Suppressor macrophage (primary cell): ENCODE measurements around the gene THSD7A.

ENCODE experiments used
- DNase-seq, 4 experiments: peaks; one replicate each; pipeline ENCODE4 v3.0.0-alpha.2; 2020 to 2022

Gene THSD7A

GRCh38 chr7:11403781-11404180 lies 428.2 kb downstream of the THSD7A start:
- DNase-seq = no peak

GRCh38 chr7:11394438-11394837 lies 437.6 kb downstream of the THSD7A start:
- no peak for DNase-seq

- no peak for DNase-seq
These were observed 452.4 kb downstream of the THSD7A start for GRCh38 chr7:11379641-11380040.

- no peak for DNase-seq
These were observed 455.5 kb downstream of the THSD7A start for GRCh38 chr7:11376529-11376928.

- DNase-seq = no peak
These were observed 457.4 kb downstream of the THSD7A start for GRCh38 chr7:11374629-11375028.

GRCh38 chr7:11373546-11374142 lies 458.4 kb downstream of the THSD7A start:
- DNase-seq = peak in 2 of 4 experiments; percentile 8 to 20

- no peak for DNase-seq
These were observed 462.3 kb downstream of the THSD7A start for GRCh38 chr7:11369696-11370095.

- DNase-seq = no peak
These were observed 465.9 kb downstream of the THSD7A start for GRCh38 chr7:11366118-11366517.

GRCh38 chr7:11358637-11359036 lies 473.4 kb downstream of the THSD7A start:
- DNase-seq = no peak

- DNase-seq = no peak
These were observed 476.5 kb downstream of the THSD7A start for GRCh38 chr7:11355399-11356005.

- DNase-seq = no peak
These were observed 485.7 kb downstream of the THSD7A start for GRCh38 chr7:11346302-11346701.

- DNase-seq = no peak
These were observed 486.4 kb downstream of the THSD7A start for GRCh38 chr7:11345621-11346020.

- peak; percentile 56 to 80 (median 67) for DNase-seq
These were observed 488.1 kb downstream of the THSD7A start for GRCh38 chr7:11343818-11344413.

- no peak for DNase-seq
These were observed 488.9 kb downstream of the THSD7A start for GRCh38 chr7:11343136-11343535.

- peak in 3 of 4 experiments; percentile 6 to 30 (median 28) for DNase-seq
These were observed 490.6 kb downstream of the THSD7A start for GRCh38 chr7:11341285-11341944.

- no peak for DNase-seq
These were observed 495.6 kb downstream of the THSD7A start for GRCh38 chr7:11336432-11336831.

GRCh38 chr7:11335947-11336346 lies 496.1 kb downstream of the THSD7A start:
- no peak for DNase-seq

- DNase-seq = no peak
These were observed 499.2 kb downstream of the THSD7A start for GRCh38 chr7:11332865-11333228.

- no peak for DNase-seq
These were observed 499.7 kb downstream of the THSD7A start for GRCh38 chr7:11332186-11332864.

GRCh38 chr7:11331128-11332102 lies 500.6 kb downstream of the THSD7A start:
- DNase-seq = no peak

- no peak for DNase-seq
These were observed 501.3 kb downstream of the THSD7A start for GRCh38 chr7:11330717-11331116.

- DNase-seq = no peak
These were observed 501.8 kb downstream of the THSD7A start for GRCh38 chr7:11330208-11330607.
